Stimulated activated CD8-positive, alpha-beta memory T cell treated with anti-CD3 and anti-CD28 coated beads, Interleukin-4, amount 100 ng/mL, for 24 hours (primary cell): Measurements from ENCODE around the gene HEMK1.

Experiments
- DNase-seq: peaks from one replicate; pipeline ENCODE4 v3.0.0-alpha.2; 2020; ENCODE audit warnings: low read depth

The HEMK1 gene

DNA sequence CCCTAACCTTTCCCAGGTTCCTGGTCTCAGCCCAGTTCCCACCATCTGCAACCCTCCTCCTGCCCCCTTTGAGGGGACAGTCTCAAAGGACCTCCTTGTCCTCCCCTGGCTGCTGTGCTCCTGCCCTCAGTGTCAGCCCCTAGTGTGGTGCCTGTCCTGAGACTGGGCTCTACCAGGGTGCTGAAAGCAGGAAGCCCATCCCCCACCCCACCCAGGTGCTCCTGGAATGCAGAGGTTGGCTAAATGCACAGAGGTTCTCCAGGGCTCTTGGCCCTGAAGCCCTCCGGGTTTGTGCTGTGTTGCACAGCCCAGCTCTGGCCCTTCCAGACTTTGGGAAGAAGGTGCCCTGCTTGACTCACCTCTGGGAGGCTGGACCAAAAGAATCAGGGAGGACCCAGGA is 23.5 kb upstream of the HEMK1 start:
- DNase-seq, result no peak

DNA sequence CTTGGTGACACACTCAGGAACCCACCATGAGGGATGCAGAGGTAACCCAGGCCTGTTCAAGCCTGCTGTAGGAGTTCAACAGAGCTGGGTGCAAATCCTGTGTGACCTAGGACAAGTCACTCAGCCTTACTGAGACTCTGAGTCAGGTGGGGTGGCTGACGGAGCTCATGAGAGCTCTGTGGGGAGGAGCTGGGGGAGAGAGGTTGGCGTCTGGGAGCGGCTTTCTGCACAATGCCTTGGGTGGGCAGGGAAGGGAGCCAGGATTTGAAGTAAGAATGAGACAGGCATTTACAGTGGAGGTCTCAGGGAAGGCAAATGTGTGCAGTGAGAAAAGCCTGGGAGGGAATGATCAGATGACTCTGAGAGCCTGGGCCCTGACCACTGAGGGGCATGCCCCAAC is 20.1 kb upstream of the HEMK1 start:
- DNase-seq, result no peak

DNA sequence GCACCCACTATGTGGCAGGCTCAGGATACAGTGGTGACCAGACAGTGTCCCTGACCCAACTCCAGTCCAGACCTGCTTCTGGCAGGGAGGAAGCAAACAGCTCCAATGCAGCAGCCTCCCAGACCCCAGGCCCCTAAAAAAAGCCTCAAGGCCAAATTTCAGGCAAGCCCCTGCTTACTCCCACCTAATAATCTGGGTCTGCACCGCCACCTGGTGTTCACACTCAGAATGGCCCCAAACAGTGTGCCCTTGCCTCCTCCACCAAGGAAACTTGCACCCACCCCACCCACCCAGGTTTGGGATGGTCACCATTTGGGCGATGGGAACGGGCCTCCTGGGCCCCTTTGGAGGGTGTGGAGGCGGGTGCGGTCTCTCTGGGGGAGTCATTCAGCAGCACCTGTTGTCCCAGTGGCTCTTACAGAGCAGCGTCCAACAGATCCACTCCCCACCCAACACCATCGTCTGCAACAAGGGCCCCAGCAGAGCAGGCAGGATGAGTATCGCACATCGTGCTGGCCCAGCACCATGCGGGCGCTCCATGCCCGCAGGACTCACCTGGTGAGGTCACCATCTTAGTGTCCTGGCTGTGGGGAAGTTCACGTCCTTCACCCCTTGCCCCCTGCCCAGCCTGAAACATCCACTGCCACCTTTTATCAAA is 19.1 kb upstream of the HEMK1 start:
- peak; percentile 56 for DNase-seq

DNA sequence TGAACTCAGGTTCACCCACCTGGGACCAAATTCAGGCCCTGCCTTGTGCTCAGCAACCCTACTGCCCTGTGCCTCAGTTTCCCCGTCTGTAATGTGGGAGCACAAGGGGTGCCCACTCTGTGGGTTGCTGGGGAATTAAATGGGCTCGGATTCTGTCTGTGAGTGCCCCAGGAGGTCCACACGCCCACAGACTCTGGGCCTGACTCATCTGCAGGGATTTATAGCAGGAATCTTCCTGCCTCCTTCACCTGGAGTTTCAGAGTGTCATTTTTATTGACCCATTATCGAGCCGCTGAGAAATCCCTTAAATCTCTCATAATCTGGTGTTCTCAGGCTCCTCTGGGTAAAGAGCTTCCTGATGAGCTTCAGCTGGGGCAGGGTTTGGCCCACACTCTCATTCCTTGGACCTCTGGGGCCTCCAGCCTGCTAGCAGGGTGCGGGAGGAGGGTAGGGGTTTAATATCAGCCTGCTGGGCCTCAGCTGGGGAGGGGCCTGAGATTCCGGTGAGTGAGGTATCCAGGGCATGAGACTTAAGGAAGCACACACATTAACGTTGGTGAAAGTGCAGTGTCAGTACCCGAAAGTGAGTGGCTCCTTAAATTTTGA is 18.2 kb upstream of the HEMK1 start:
- no peak for DNase-seq

DNA sequence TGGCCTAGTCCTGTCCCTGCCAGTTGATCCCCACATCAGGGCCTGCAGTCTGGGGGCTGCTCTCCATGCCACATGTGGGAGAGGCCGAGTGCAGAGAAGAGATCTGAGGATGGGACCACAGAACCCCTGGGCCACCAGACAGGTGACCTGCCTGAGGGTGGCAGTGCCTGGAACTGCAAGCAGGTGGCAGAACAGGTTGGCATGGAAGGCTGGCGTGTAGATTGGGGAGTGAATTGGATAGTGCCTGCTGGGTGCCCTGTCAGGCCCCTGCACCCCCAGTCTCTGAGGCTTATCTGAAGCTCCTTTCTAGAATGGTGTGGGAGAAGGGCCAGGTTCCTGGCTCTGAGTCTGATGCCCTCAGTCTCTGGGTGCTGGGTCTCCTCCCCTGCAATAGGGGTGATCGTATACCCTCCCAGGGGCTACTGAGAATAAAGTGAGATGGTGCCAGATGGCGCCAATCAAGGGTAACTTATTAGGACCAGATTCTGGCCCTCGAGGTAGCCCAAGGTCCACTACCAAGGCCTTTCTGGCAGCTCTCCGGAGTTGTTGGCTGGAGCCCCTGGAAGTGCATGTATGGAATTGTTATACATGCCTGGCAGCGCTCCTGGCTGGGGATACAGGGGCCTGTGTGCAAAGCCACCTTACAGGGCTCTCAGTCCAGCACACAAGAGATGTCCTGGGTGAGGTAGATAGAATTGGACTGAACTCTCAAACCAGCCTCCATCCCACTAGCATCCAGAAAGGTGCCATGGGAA is 17.5 kb upstream of the HEMK1 start:
- no peak for DNase-seq

DNA sequence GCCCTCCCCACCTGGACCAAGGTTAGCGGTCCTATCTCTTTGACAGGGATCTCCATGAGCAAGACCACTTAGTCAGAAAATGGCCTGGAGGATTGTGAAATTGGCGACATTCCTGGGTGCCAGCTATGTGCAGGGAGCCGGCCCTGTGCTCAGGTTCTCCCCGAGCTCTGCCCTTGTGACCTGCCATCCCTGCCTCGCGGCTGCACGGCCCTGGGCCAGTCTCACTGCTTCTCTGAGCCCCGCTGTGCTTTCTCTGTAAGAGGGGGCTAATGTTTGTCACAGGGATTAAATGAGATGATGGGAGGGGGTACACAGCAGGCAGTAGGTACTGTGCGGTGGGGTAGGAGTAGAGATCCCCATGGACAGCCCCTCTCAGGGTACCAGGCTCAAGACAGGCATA is 16.7 kb upstream of the HEMK1 start:
- no peak for DNase-seq

DNA sequence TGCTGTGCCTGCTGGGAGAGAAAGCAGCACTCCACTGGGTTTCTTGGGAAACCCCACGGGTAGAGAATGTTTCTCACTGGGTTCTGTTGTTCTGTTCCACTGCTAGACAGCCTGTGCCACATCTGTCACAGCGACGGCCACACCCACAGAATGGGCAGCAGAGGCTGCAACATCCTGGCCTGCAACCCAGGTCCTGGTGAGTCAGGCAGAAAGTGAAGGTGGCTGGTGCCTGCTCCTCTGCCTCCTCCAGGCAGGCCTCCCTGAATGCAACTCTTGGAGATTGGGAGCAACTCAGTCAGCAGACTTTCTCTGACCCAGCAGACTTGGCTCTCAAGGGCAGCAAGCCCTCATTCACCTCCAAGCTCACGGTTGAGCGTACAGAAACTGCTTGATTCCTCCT is 14.8 kb upstream of the HEMK1 start:
- DNase-seq, result no peak

DNA sequence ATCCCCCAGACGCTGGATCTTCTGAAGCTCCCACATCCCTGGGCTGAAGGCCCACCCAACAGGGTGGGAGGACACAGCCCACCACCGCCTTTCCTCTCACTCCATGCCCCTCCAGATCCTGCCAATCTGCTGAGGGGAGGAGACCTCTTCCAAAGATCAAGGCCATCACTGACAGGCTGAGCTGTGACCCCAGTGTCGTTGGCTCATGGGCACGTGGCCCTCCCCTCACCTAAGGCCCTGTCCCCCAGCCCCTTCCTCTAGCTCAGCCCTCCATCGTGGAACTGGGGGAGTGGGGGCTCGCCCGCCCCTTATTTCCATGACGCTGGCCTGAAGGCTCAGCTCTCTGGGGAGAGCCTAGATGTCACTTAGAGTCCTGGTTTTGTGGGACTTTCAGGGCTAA is 12.2 kb upstream of the HEMK1 start:
- no peak for DNase-seq

DNA sequence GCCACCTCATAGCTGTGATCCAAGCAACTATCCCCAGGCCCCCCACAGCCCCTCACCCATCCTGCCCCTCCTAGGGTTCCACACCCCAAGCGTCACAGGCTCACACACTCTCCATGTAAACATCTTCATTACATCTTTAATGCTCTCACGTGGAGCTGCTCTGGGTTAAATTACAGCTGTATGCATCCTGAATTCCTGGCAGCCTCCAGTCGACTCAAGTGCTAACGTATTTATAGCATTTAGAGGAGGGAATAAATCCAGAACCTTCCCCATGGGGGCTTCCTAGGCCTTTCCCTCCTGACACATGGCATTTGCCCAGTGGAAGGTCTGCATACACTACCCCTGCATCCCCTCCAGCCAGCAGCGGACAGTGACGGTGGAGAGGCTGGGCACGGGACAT is 11.4 kb upstream of the HEMK1 start:
- DNase-seq, result no peak

DNA sequence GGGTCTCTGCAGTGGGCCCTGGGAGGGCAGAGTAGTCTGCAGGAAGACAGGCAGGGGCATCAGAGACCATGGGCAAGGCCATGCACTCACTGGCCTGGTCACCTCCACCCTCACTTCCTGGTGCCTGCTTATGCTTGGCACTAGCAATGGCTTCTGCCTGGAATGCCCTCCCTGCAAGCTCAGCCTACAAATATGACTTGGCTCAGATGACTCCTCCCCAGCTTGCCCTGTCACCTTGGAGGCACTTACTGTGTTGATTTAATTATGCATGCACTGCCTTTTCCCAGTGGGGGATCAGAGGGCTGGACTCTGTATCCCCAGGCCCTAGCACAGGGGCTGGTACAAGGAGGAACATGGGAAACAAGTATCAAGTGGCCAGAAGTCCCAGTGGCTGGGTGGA is 9.6 kb upstream of the HEMK1 start:
- DNase-seq, result no peak

DNA sequence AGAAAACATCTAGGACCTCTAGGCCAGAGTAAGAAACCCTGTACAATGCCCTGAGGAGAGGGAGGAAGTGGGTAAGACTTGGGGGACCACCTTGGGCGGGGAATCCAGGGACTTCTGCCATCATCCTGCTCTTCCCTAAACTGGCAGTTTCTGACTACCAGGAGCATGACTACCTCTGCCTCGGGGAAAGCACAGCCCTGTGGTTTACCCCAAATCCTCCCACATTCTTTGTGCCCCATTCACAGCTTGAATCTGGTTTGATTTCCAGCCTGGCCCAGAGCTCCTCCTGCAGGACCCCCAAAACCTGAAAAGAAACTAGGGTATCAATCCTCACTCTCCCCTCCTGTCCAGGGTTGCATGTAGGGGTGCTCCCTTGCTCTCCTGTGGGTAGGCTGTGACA is 6.5 kb upstream of the HEMK1 start:
- no peak for DNase-seq

DNA sequence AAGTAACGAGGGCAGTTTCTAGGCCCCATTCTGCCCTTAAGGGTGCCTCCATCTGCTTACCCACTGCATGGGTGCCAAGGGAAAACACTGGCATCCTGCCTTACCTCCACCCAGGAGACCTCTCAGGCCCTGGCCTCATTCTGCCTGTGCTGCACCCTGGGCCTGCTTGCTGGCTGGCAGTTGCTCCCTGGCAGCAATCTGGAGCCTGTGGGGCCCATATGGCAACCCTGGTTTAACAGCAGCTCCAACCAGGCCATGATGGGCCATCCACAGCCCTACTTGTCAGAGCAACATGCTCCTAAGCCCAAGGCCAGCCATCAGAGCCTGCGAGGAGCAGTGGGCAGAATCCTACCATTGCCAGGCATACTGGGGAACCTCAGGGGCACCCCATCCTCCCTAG is 5.5 kb upstream of the HEMK1 start:
- DNase-seq, result no peak

DNA sequence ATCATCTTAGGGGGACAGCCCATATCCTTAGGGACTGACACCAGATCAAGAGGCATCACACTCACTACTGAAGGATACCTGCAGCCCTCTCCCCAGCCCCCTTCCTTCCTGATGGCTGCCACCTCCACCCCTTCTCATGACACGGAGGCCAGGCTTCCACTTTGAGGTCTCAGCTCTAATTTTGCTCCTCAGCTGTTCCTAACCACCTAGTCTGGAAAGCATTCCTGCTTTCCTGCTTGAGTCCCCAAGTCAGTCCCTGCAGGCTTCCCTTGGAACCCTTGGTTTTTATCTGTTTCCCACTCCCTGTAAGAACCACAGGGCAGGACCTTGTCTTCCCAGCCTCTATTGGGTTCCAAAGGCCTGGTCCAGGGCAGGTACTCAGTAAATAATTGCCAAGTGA is 5.0 kb upstream of the HEMK1 start:
- DNase-seq, result no peak

DNA sequence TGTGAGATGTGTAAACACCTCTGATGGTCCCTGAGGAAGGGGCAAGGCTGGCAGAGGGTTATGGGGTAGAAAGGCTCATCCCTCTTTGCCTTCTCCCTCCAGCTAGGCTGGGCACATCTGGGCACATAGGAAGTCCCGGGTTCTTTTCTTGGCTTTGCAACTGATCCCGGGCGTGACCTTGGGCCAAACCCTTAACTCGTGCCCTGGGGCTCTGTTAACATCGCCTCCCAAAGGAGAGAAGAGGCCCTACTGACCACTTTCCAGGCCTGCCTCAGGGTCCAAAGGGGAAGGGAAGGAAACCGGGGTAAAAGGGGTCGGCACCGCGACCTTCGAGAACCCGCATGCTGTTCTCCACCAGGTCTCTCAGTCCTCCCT is 2.3 kb upstream of the HEMK1 start:
- no peak for DNase-seq

DNA sequence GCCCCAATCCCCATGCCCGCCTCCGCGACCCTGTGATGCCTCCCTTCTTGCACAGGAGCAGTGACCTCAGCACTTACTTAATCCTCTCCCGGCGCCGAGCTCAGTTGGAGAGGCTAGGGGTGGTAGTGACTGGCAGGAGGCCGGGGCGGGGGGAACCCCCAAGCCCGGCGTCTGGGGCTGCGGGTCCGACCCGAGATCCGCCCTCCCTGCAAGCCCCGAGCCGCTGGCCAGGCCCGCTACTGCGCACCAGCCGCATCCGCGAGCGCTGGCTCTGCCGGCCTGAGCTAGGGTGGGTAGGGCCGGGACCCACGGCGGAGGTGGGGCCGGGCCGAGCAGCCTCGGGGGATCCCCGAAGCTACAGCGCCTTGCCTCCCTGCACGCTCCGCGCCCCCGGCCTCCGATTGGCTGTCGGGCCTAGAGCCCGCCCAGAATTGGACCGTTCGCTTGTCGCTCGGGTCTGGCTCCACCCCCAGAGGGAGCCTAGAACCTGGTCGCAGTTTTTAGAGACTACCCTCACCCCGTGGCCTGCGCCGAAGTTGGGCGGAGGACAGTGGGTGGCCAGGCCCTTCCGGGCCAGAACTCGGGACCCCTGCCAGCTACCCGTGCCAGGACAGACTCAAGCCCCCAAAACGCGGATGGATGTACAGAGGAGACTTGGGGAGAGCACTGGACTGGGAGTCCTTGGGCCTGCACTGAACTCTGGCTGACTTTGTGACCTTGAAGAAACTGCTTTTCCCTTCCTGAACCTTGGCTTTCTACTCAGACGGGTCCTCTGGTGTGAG is 1.7 kb upstream of the HEMK1 start, which contains the start of gene C3orf18:
Gene C3orf18 (minus strand): TSS at position 362 of the 782 bp plus-strand sequence. CDS start 2,048 bp downstream, outside the sequence.
- peak; percentile 94 for DNase-seq

DNA sequence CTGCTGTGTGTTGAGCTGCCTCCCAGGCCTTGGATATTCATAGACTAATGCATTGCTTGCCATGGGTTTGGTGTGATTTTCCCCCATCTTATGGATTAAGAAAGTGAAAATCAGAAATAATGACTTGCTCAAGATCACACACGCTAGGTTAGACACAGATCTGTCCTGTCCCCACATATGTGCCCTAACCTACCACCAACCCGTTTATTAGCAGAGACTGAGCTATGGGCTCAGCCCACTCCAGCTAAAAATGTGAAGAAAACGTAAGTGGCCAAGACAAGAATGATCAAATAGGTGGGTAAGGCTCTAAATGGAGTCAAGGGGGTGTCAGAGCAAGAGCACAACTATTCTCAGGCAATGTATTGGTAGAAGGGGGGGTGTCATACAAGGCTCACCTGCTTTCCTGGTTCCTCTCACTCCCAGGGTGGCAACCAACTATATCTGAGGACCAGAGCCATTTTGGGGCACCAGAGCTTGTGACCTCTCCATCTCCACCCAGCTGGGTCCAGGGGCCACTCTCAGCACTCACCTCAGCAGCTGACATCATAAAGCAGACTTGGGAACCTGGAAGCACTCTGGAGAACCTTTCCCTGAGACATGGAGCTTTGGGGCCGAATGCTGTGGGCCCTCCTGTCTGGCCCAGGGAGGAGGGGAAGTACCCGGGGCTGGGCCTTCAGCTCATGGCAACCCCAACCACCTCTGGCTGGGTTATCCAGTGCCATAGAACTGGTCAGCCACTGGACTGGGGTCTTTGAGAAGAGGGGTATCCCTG is 1.4 kb downstream of the HEMK1 start:
- no peak for DNase-seq

DNA sequence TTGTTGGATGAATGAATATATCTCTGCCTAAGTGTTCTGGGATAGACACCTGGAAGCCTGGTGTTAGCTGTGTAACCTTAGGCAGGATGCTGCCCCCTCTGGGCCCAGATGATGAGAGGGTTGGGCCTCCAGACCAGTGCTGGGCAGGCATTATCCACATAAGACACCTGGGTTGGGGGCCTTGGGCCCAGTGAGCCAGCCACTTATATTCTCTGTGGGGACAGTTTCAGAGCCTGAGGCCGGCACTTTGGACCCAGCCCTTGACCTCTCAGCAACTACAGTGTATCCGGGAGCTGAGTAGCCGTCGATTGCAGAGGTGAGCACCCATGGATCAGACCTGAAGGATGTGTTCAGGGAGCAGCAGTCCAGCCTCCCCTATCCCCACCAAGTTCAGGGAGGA is 2.2 kb downstream of the HEMK1 start:
- DNase-seq, result no peak

DNA sequence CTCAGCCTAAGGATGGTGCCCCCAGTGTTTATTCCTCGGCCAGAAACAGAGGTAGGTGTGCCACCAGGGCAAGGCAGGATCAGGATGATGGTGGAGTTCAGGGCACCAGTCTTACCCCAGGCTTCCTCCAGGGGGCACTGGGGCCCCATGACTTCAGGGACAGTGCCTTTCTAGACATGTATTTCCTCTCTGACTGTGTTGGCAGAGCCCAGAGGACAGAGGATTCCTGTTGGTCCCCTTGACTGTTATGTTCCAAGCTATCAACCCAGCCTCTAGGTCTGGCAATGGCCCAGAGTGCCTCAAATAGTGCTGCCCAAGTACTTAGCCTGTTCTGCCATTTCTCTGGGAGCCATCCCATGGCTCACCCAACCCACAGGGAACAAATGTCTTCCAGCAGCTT is 2.8 kb downstream of the HEMK1 start:
- peak; percentile 71 for DNase-seq

DNA sequence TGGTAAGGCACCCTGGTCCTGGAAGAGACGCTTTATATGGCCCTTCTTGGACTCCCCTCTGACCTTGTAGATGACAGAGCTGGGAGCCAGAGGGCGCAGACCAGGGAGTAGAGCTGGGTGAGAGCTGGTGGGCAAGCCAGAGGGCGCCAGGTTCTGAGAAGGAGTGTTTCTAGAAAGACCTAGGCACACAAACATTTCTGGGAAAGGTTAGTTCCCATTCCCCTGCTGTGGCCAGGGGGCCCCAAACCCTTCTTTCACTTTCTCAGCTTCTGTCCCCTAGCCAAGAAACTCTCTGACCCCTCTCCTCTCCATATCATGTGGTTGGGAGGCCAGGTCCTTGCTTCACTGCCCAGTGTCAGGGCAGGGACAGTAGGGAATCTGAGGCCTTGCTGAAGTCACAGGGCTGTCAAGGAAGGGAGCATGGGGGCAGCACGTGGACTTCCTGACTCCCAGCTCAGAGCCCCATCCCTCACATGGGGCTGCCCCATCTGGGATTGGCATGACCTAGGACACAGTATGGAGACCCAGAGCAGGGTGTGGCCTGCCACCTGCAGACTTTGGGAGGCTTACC is 3.6 kb downstream of the HEMK1 start:
- peak; percentile 44 for DNase-seq

DNA sequence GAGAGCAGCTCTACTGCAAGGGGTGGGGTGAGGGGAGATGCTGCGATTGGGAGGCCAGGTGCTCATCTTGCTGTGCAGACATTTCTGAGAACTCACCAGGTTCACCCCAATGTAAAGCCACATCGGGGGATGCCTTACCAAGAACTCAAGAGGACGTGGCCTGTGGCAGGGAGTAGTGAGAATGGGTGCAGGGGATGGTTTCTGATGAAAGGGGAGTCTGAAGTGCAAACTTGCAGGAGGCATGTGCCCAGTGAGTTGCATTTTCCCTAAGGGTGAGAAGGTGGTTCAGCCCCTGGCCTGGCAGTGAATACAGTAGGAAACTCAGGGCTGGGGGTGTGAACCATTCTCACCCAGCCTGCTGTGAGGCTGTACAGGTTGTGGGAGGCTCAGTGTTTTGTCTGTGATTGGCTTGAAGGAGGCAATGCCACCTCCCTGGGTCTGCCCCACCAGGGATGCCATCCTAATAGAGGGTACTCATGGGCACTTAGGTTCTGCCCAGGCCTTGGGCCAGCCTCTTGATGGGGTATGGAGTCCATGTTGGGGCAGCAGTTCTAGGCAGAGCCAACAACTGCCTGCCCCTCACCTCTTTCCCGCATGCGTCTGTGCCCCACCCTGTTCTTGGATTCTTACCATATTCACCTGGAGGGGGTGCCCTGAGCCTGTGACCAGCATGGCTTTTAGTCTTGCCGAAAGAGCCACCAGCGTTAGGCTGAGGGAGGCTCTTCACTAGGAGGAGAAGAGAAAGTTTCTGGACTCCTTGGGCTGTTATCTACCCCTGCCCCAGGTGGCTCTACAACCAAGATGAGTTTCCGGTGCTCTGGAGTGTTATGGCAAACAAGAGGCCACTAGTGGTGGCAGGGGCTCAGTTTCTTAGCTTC is 4.5 kb downstream of the HEMK1 start:
- DNase-seq, result peak; percentile 66

DNA sequence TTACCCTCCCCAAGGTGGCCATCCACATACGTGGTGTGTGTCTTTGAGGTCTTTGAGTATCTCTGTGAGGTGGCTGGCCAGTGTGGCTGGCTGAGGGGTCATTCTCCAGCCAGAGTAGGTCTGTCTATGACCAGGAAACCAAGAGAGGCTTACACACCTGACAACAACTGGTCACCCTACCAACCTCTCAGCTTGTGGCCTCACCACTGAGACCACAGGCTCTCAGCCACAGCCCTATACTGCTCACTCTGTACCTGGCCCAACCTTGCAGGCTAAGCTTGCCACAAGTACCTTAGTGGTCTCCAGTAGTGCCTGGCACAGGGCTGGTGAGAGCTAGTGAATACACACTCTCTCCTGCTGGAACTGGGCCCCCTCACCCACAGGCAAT is 5.1 kb downstream of the HEMK1 start:
- no peak for DNase-seq
